Spleen (tissue), 7 donors: ENCODE data around the gene NBEA.

Source experiments
- POLR2AphosphoS5 ChIP-seq, 3 donors: sonication (generic); formaldehyde crosslinking; IDR thresholded peaks; one replicate each; pipeline ENCODE4 v1.5.1; 2017; ENCODE audit warnings: antibody characterized with exemption in 3 of 3
- TF ChIP-seq, protein P1 (sequence below), 11 experiments: fragments of 200-600 bp in 7 of 11; fragments of 450-650 bp in 4 of 11; sonication (generic) in 4 of 11; IDR thresholded peaks in 8 of 11; conservative IDR thresholded peaks in 3 of 11; 1 replicate in 7 of 11; 2 replicates in 4 of 11; pipeline versions ENCODE4 v1.4.0 to v1.8.0; 2016 to 2021; ENCODE audit warnings: antibody characterized with exemption in 11 of 11, inconsistent platforms in 4 of 11, mild to moderate bottlenecking in 1 of 11
- donor health status: DM: no; HTN: no; CAD: no; lungs with moderate emphysema.
- donor health status: DM: no; HTN: no; CAD: no.
- donor health status: DM: no; HTN: no; CAD: no.

DNA sequence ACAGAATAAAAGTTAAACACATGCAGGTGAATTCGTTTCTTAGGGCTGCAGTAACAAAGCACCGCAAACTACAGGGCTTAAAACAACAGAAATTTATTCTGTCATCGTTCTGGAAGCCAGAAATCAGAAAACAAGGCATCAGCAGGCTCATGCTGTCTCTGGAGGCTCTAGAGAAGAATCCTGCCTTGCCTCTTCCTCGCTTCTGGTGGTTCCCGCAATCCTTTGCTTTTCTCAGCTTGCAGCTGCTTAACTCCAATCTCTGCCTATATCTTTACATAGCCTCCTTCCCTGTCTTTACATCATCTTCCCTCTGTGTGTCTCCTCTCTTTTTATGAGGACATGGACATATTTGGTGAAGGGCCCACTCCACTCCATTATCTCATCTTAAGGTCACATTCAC is 6.2 kb upstream of the NBEA start:
- TF ChIP-seq, protein P1, sequence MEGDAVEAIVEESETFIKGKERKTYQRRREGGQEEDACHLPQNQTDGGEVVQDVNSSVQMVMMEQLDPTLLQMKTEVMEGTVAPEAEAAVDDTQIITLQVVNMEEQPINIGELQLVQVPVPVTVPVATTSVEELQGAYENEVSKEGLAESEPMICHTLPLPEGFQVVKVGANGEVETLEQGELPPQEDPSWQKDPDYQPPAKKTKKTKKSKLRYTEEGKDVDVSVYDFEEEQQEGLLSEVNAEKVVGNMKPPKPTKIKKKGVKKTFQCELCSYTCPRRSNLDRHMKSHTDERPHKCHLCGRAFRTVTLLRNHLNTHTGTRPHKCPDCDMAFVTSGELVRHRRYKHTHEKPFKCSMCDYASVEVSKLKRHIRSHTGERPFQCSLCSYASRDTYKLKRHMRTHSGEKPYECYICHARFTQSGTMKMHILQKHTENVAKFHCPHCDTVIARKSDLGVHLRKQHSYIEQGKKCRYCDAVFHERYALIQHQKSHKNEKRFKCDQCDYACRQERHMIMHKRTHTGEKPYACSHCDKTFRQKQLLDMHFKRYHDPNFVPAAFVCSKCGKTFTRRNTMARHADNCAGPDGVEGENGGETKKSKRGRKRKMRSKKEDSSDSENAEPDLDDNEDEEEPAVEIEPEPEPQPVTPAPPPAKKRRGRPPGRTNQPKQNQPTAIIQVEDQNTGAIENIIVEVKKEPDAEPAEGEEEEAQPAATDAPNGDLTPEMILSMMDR (IDR thresholded peaks at IDR 0.05 in 8 of 11, conservative IDR thresholded peaks at IDR 0.05 in 3 of 11) = no peak
- TF ChIP-seq POLR2AphosphoS5 (IDR thresholded peaks at IDR 0.05) = no peak
